HUES6 (cell line): ENCODE results near the gene IL21R.

Experiments used
- H3K27ac ChIP-seq: 2 replicates; pipeline ENCODE4 v1.7.0; 2013; ENCODE audit warnings: low read depth, mild to moderate bottlenecking, low read length, inconsistent platforms
- H3K27me3 ChIP-seq: 2 replicates; pipeline ENCODE4 v1.6.1; 2013; ENCODE audit warnings: low read length; ENCODE audit not compliant: control insufficient read depth, insufficient read depth
- H3K36me3 ChIP-seq: 2 replicates; pipeline ENCODE4 v1.6.1; 2013; ENCODE audit warnings: low read length; ENCODE audit not compliant: control insufficient read depth, insufficient read depth
- H3K4me1 ChIP-seq: 2 replicates; pipeline ENCODE4 v1.6.1; 2013; ENCODE audit warnings: low read length; ENCODE audit not compliant: control insufficient read depth, insufficient read depth
- H3K4me3 ChIP-seq: 2 replicates; pipeline ENCODE4 v1.5.1; 2013; ENCODE audit warnings: low read depth, low read length
- H3K9ac ChIP-seq: one replicate; pipeline ENCODE4 v1.6.1; 2013; ENCODE audit warnings: mild to moderate bottlenecking, low read length
- H3K9me3 ChIP-seq: 2 replicates; pipeline ENCODE4 v1.6.1; 2013; ENCODE audit warnings: low read depth, low read length; ENCODE audit not compliant: control insufficient read depth, insufficient read depth

IL21R gene

DNA sequence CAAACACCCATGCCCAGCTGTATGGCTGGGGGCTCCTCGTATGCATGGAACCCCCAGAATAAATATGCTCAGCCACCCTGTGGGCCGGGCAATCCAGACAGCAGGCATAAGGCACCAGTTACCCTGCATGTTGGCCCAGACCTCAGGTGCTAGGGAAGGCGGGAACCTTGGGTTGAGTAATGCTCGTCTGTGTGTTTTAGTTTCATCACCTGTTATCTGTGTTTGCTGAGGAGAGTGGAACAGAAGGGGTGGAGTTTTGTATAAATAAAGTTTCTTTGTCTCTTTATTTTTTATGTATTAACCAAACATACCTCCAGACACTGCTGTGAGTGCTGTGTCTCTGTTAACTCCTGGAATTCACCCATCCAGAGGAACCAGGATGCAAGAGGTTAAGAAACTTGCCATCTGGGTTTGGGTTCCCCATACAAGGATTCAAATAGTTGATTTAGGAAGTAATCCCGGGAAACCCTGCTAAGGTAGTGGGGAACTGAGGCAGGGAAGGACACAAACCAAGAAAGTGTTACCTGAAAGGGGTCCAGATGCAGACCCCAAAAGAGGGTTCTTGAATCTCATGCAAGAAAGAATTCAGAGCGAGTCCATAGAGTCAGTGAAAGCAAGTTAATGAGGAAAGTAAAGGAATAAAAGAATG, 37.4 kb upstream of the IL21R start:
- H3K27ac ChIP-seq: no peak overlapping the region
- 0 out of 2 replicates have a peak, but pooled peaks cover under 1% of the 10 kb centered on the region for H3K9me3 ChIP-seq
- no peak overlapping the region for H3K9ac ChIP-seq
- peaks cover 34% of the 10 kb centered on the region for H3K36me3 ChIP-seq
- H3K4me1 ChIP-seq: peaks cover 8% of the 10 kb centered on the region
- H3K4me3 ChIP-seq: no peak overlapping the region
- H3K27me3 ChIP-seq: no peaks in the 10 kb centered on the region

DNA sequence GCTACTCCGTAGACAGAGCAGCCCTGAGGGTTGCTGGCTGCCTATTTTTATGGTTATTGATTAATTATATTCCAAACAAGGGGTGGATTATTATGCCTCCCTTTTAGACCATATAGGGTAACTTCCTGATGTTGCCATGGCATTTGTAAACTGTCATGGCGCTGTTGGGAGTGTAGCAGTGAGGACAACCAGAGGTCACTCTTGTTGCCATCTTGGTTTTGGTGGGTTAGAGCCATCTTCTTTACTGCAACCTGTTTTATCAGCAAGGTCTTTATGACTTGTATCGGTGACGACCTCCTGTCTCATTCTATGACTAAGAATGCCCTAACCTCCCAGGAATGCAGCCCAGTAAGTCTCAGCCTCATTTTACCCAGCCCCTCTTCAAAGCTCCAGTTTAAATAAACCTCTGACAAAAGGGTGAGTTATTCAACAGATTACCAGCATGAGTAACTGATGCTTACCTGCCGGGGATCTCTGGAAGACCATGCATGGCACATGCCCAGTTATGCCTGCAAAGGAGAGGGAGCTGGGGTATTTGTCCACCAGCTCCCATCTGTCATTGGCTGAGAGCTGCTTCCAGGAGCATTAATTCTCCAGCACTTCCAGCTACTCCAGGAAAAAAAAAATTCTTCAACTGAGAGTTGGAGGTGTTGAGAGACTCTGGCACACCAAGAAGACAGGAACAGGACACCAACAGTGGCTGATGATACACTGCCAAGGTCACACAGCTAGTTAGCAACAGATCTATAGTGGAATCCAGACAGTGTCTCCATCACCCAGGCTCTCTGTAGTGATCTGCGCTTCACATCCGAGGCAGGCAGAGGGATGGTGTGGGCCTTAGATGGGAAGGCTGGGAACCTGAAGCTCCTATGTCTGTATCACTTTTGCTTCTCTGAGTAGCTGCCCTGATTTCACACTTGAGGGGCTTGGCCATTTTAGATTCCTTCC, 36.6 kb upstream of the IL21R start:
- H3K9me3 ChIP-seq: no peaks in the 10 kb centered on the region
- peaks cover 8% of the 10 kb centered on the region for H3K4me1 ChIP-seq
- H3K9ac ChIP-seq: no peak overlapping the region
- no peaks in the 10 kb centered on the region for H3K27me3 ChIP-seq
- no peak overlapping the region for H3K4me3 ChIP-seq
- H3K27ac ChIP-seq: 0 out of 2 replicates have a peak overlapping the region, but pooled peaks have one; percentile 2
- peaks cover 29% of the 10 kb centered on the region for H3K36me3 ChIP-seq

DNA sequence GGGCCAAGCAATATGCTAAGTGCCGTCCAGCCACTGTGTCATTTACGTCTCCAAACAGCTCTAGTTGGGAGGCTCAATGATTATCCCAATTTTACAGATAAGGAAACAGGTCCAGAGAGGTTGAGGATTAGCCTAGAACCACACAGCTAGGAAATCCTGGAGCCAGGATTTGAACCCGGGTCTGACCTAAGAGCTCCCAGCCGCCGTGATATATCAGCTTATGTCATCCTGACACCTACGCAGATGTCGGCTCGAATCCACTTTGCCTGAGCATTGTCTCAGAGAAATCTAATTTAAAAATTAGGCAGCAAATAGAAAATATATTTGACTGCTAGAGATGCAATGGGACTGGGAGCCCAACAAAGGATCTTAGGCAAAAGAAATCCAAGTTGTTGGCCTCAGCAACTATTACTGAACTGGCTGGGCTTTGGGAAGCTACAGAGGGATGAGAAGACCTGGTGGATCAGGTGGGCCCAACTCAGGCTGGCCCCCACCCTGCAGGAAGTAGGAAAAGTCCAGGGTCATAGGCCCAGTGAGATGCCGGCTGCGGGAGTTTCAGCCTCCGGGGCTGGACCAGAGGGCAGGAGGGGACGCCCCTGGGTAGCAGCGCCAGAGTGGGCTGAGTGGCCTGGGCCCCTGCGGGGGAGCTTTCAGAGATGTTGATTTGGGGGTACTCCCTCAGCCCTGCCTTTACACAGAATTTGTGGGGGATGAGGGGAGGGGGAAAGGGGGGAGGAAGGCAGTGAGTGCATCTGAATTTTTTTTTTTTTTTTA, 35.1 kb upstream of the IL21R start:
- H3K4me1 ChIP-seq: peaks cover 8% of the 10 kb centered on the region
- H3K27ac ChIP-seq: no peak overlapping the region
- H3K9ac ChIP-seq: no peak overlapping the region
- no peaks in the 10 kb centered on the region for H3K9me3 ChIP-seq
- peaks cover 21% of the 10 kb centered on the region for H3K36me3 ChIP-seq
- H3K27me3 ChIP-seq: no peaks in the 10 kb centered on the region
- no peak overlapping the region for H3K4me3 ChIP-seq

DNA sequence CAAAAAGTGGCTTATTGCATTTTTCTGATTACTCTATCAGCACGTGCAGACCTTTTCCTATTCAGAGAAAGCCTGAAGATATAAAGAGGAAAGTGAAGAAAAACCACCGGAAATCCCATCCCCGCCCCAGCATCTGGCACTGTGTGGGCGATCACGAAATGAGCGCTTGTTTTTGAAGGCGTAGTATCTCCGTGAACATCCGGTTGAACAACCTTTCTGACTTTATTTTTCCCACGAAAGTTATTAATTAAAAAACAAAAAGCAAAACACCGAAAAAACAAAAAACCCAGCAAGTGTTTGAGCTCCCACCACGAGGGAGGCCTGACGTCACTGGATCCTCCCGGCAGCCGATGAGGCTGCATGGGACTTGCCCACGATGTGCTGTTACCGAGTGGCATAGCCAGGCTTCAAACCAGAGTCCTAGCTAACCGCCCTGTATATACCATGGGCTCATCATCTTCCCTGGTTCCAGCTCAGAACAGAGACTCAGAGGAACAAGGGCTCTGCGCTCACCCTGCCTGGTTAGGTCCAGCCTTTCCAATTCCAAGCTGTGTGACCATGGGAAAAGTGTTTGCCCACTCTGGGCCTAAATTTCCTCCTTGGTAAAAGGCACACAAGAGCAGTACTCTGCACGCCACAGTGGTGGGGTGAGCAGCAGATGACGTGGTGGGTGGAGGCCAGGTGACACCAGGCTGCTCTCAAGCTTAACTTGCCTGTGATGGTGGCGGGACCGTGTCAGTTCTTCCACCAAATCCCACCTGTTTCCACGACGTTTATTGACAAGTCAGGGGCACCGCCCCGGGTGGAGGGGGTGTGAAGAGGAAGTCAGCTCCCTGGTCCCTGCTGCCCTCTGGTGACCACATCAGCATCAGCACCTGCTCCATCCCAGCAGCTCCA, 34.3 kb upstream of the IL21R start:
- H3K27me3 ChIP-seq: no peaks in the 10 kb centered on the region
- no peak overlapping the region for H3K27ac ChIP-seq
- peaks cover 13% of the 10 kb centered on the region for H3K36me3 ChIP-seq
- no peak overlapping the region for H3K4me3 ChIP-seq
- no peaks in the 10 kb centered on the region for H3K9me3 ChIP-seq
- H3K4me1 ChIP-seq: peaks cover 8% of the 10 kb centered on the region
- no peak overlapping the region for H3K9ac ChIP-seq

DNA sequence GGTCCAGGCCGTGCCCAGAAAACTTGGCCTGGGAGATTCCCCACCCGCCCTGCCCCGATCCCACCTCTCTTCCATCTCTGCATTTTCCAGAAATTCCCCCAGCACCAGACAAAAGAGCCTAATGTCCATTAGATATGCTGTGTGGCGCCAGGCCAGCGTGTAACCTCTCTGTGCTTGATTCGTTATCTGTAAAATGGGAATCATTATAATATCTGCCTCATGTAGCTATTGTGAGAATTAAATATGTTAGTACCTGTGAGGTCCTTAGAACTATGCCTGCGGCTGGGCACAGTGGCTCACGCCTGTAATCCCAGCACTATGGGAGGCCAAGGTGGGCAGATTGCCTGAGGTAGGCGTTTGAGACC, 33.6 kb upstream of the IL21R start:
- Histone ChIP-seq H3K9me3 (no peaks in the 10 kb centered on the region), H3K4me1 (peaks cover 8% of the 10 kb centered on the region), H3K9ac (no peak overlapping the region), H3K27me3 (no peaks in the 10 kb centered on the region), H3K27ac (no peak overlapping the region), H3K36me3 (peaks cover 8% of the 10 kb centered on the region), H3K4me3 (no peak overlapping the region)

DNA sequence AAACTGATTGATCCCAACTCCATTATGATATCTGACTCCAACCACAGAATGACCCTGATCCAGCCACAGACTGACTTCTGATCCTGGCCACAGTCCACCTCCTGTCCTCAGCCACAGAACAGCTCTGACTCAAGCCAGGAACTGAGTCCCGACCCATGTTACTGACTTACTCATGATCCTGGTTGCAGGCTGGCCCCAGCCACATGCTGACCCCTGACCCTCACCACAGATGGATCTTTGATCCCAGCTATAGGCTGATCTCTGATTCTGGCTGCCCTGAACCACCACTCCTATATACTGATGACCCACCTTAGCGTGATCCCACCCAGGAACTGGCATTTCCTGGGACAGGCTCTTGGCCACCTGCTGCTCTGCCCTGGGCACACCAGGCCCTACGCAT, 32.2 kb upstream of the IL21R start:
- Histone ChIP-seq H3K4me3 (no peak overlapping the region), H3K27ac (no peak overlapping the region), H3K9me3 (no peaks in the 10 kb centered on the region), H3K36me3 (no peaks in the 10 kb centered on the region), H3K27me3 (no peaks in the 10 kb centered on the region), H3K9ac (no peak overlapping the region), H3K4me1 (peaks cover 11% of the 10 kb centered on the region)

DNA sequence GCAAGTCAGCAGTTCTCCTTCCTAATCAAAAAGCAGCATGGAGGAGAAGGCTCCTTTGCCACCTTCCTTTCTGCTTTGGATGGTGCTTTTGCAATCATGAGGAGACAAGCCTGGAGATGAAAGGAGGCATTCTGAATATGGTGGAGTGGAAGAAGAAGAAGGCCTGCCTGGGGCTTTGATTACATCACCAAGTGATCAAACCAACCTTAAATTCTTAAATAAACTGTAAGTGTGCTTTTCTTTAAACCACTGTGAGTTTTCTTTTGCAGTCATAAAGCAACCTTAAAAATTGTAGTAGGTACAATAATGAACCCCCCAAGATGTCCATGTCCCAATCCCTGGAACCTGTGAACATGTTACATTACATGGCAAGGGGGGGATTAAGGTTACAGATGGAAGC, 31.7 kb upstream of the IL21R start:
- Histone ChIP-seq H3K36me3 (no peaks in the 10 kb centered on the region), H3K4me3 (no peak overlapping the region), H3K4me1 (peaks cover 8% of the 10 kb centered on the region), H3K9me3 (no peaks in the 10 kb centered on the region), H3K27ac (no peak overlapping the region), H3K9ac (no peak overlapping the region), H3K27me3 (no peaks in the 10 kb centered on the region)

DNA sequence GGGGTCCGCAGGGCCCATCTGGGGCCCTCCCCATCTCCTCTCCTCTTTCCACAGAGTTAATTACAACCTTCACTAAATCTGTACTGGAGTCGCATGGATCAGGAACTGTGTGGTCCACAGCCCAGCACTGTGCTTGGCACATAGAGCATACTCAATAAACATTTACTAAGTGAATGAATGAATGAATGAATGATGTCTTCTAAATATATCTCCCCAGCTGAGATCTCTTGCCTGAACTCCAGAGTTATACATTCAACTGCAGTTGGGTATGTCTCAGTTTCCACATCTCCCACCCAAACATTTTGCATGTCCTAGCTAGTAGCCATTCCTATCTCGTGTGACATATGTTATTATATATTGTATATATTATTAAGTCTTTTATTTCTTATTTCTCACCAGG, 28.7 kb upstream of the IL21R start:
- H3K36me3 ChIP-seq: no peaks in the 10 kb centered on the region
- no peak overlapping the region for H3K9ac ChIP-seq
- H3K4me1 ChIP-seq: peaks cover 3% of the 10 kb centered on the region; the same call in 1 of the 2 replicates
- H3K4me3 ChIP-seq: no peak overlapping the region
- H3K27me3 ChIP-seq: no peaks in the 10 kb centered on the region
- no peaks in the 10 kb centered on the region for H3K9me3 ChIP-seq
- H3K27ac ChIP-seq: no peak overlapping the region

DNA sequence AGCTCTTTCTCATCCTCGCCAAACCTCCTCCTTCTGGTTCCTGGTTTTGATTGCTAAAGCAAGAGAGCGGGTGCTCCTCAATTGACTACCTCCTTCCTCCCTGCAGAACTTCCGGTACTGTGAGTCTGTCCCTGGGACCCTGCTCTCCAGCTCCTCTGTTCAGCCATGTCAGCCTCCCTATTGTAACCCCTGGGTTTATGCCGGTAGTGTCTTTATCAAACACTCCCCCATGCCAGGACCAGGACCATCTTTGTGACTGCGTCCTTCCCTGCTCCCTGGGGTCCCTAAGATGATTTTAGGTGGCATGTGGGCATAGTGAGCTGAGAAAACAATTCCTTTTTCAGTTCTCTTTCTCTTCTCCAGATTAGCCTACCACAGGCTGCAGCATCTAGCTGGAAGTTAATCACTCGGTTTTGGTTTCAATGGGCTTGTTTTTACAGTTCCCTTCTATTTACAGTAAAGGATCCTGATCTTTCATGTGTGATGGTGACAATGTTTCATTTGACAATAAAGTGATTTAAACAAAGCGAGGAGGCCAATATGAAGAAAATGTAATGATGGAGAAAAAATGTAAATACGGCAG, 27.7 kb upstream of the IL21R start:
- Histone ChIP-seq H3K9me3 (no peaks in the 10 kb centered on the region), H3K27me3 (no peaks in the 10 kb centered on the region), H3K4me1 (peaks cover 3% of the 10 kb centered on the region; the same call in 1 of the 2 replicates), H3K4me3 (no peak overlapping the region), H3K36me3 (no peaks in the 10 kb centered on the region), H3K27ac (no peak overlapping the region), H3K9ac (no peak overlapping the region)
